Kidney (tissue), 14 donors: ENCODE results near the gene CGB8. TPM values are rescaled to one million over a fixed set of nuclear protein-coding genes. Genes with fewer than 3 reads are reported as not detected.
"Not testable (repeated sequence)": the region's sequence is repeated elsewhere in the genome, so short reads cannot be mapped to it uniquely, and the experiment has no call there.

ENCODE experiments used
- DNase-seq, 5 donors: peaks; one replicate each; pipeline ENCODE4 v3.0.0-alpha.2; 2013 to 2020
- FAIRE-seq: peaks from 2 replicates; lab custom pipeline; 2012; peaks lifted over from hg19 to GRCh38; lab: Jason Lieb, UNC
- H3K27ac ChIP-seq, 2 donors: one replicate each; pipeline ENCODE4 v1.7.0; 2013; ENCODE audit warnings: low read depth in 2 of 2, low read length in 2 of 2, inconsistent platforms in 1 of 2
- H3K27me3 ChIP-seq: one replicate; pipeline ENCODE4 v1.7.1; 2013; ENCODE audit warnings: low read length, inconsistent platforms; ENCODE audit not compliant: control insufficient read depth, insufficient read depth
- H3K36me3 ChIP-seq, 3 donors: one replicate each; pipeline versions ENCODE4 v1.7.0 to v1.7.1; 2013; ENCODE audit warnings: low read length in 3 of 3, control low read depth in 1 of 3, inconsistent platforms in 1 of 3; ENCODE audit not compliant: insufficient read depth in 3 of 3, control insufficient read depth in 2 of 3
- H3K4me1 ChIP-seq, 3 donors: one replicate each; pipeline versions ENCODE4 v1.7.0 to v1.7.1; 2013; ENCODE audit warnings: low read length in 3 of 3, inconsistent platforms in 1 of 3, low read depth in 1 of 3; ENCODE audit not compliant: control insufficient read depth in 2 of 3, insufficient read depth in 2 of 3
- H3K4me3 ChIP-seq, 3 donors: one replicate each; pipeline versions ENCODE4 v1.7.0 to v1.8.1; 2013; ENCODE audit warnings: low read length in 3 of 3, control low read depth in 1 of 3, inconsistent platforms in 1 of 3
- H3K9ac ChIP-seq, 3 donors: one replicate each; pipeline versions ENCODE4 v1.7.0 to v1.7.1; 2013; ENCODE audit warnings: low read length in 3 of 3, control low read depth in 1 of 3, inconsistent platforms in 1 of 3
- H3K9me3 ChIP-seq, 3 donors: one replicate each; pipeline versions ENCODE4 v1.7.0 to v1.7.1; 2013; ENCODE audit warnings: low read length in 3 of 3, control low read depth in 1 of 3, inconsistent platforms in 1 of 3; ENCODE audit not compliant: control insufficient read depth in 2 of 3, insufficient read depth in 1 of 3
- intact Hi-C: fragments of 100-400 bp; cut with DNase I; formaldehyde crosslinking; loops from one replicate; pipeline ENCODE4 v1.11.1; 2022
- polyA plus RNA-seq: library from polyadenylated mRNA; stranded (reverse); fragments of 350-450 nt; fragmentation: Illumina TruSeq; extraction: RNeasy Lipid Tissue Mini Kit (QIAGEN cat#74804); gene quantifications from one replicate; pipeline ENCODE4 v1.2.3, GENCODE V29; 2014; ENCODE audit warnings: low read depth, low replicate concordance; ENCODE audit not compliant: insufficient read depth
- total RNA-seq: library from RNA; stranded (reverse); fragmentation: NEBNext Ultra II Directional; extraction: Animal tissue kit (Norgen Biotek cat#: 25700); gene quantifications from one replicate; pipeline ENCODE4 v1.2.1, GENCODE V29; 2021
- TF ChIP-seq, protein P1 (sequence below): IDR thresholded peaks from 3 replicates; pipeline ENCODE4 v1.5.1; 2012; ENCODE audit warnings: mild to moderate bottlenecking, moderate library complexity, borderline replicate concordance; ENCODE audit not compliant: insufficient read depth; ENCODE audit errors: extremely low read depth
- donor health status: control.
- donor health status: control.
- donor health status: control.
- donor health status: control.
- donor health status: control.
- donor health status: DM: yes; HTN: yes; CAD: no.
- donor health status: Normal renal cell carcinoma (clear cell type).

CGB8 gene
- total and polyA plus RNA-seq, 2 donors from 2014 or later = not detected

DNA sequence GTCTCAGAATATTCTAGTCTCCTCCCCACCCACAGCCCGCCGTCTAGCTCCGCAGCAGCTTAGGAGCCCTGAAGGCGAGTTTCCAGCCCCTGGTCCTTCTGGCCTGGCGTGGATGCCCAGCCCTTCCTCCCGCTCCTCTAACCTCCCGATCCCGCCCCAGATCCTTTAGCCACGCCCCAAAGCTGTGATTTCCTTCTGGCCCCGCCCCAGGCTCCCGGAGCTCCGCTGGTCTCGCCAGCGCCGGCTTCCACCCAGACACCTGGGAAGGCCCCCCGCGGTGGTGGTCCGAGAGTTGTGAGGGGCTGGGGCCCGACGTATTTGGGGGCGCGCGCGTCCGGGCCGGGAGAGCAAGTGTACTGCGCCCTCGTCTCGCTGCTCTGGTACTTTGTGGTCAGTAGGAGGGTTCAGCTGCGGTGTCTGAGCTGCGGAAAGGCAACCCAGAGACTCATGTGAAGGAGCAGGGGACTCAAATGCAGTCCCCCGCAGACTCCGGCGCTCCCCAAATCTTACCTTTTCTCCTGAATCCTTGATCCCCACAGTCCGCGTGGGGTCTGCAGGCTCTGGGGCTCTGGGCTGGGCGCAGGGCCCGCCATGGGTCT, 8.8 kb upstream of the CGB8 start, which contains the start of gene CGB7:
CGB7 (minus strand) TSS at position 114 of the 599 bp plus-strand sequence. CDS start 2,374 bp downstream, outside the sequence.
- FAIRE-seq (no peak), DNase-seq (peak; percentile 72 to 86 (median 84))
- H3K4me1 ChIP-seq = peaks cover 0 to 4% (median 0%) of the 10 kb centered on the region in 3 donors
- no peaks in the 10 kb centered on the region for H3K36me3 ChIP-seq
- H3K4me3 ChIP-seq = peak within 1 kb of the TSS; percentile 11 to 60 (median 53)
- H3K9me3 ChIP-seq = no peaks in the 10 kb centered on the region
- peaks cover 5% of the 10 kb centered on the region for H3K27me3 ChIP-seq
- peak within 1 kb of the TSS in 2 of 3 donors; percentile 26 to 29 for H3K9ac ChIP-seq
- no peak within 1 kb of the TSS for H3K27ac ChIP-seq
- TF ChIP-seq, protein P1, sequence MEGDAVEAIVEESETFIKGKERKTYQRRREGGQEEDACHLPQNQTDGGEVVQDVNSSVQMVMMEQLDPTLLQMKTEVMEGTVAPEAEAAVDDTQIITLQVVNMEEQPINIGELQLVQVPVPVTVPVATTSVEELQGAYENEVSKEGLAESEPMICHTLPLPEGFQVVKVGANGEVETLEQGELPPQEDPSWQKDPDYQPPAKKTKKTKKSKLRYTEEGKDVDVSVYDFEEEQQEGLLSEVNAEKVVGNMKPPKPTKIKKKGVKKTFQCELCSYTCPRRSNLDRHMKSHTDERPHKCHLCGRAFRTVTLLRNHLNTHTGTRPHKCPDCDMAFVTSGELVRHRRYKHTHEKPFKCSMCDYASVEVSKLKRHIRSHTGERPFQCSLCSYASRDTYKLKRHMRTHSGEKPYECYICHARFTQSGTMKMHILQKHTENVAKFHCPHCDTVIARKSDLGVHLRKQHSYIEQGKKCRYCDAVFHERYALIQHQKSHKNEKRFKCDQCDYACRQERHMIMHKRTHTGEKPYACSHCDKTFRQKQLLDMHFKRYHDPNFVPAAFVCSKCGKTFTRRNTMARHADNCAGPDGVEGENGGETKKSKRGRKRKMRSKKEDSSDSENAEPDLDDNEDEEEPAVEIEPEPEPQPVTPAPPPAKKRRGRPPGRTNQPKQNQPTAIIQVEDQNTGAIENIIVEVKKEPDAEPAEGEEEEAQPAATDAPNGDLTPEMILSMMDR = no peak
- intact Hi-C loops = no loop called here

DNA sequence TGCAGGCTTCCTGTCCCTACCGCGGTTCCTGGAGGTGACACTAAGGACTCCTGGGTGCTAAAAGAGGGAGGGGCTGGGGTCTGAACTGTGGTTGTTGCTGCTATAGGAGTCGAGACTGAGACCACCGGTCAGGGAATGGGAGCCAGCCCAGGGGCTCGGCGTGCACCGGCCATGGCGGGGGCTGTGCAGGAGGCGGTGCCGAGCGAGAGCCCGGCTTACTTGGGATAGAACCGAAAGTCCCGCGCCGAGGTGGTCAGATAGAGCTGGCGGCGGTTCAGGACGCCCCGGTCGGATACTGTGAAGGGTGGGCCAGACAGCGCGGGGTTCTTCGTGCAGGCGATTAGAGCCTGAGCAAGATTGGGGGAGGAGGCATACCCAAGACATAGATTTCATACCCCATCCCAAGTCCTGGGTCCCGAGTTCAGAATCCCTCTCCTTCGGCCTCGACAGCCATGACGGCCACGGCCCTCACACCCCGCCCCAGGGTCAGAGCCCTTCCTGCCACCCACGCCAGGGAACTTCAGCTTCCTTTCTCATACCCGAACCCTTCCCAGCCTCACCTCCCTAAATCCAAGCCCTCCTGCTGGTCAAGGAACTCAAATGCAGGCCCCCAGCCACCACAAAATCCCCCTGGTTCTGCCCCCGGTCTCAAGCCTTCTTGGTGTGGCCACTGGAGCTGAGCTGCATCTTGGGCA, 8.1 kb upstream of the CGB8 start:
- peak in 1 of 5 donors; percentile 52 for DNase-seq
- FAIRE-seq, H3K4me1 ChIP-seq, H3K27me3 ChIP-seq, H3K27ac ChIP-seq, H3K36me3 ChIP-seq, intact Hi-C loops, H3K9me3 ChIP-seq: not testable (repeated sequence)
- Histone ChIP-seq H3K4me3 (peak overlapping the region; percentile 11 to 60 (median 53)), H3K9ac (peak overlapping the region in 2 of 3 donors; percentile 26 to 29)

DNA sequence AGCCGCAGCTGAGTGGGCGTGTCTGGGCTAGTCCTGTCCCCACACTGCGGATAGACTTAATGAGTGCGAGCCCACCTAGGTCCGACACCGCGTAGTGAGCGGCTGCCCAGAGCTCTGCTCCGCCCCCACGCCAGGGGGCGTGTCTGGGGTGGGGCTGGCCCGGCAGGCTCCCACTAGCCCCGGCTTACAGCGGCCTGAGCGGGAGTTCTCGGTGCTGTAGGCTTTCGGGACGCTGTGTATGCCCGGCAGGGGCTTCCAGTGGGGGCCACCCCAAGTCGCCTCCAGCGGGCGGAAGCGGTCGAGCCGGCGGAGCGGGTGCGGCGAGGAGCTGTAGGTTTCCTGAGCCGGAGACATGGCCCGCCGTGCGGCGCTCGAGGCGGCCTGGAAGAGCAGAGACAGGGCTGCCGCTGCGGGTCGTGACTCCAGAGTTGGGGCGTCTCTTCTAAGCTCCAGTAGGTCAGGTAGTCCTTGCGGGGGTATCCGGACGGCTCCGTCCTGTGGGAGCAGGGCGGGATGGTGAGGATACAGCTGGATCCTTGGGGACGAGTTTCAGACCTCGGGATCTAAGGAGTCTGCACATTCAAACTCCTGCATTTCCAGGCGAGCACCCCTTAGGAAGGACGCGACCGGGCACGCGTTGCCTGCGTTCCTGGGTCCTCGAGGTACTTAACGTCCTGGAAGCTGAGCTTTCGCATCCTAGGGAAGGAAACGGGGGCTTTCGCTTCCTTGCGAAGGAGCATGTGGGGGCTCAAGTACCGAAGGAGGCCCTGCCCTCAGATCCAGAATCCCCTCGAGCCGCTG, 7.4 kb upstream of the CGB8 start:
- TF ChIP-seq, protein P1 = peak; percentile 19
- H3K27ac ChIP-seq = no peak overlapping the region
- peak overlapping the region in 2 of 3 donors; percentile 26 to 32 for H3K9ac ChIP-seq
- intact Hi-C loops = no loop called here
- peaks cover 0 to 4% (median 0%) of the 10 kb centered on the region in 3 donors for H3K4me1 ChIP-seq
- peak; percentile 67 to 85 (median 74) for DNase-seq
- no peak for FAIRE-seq
- H3K27me3 ChIP-seq = peaks cover 5% of the 10 kb centered on the region
- H3K36me3 ChIP-seq = no peaks in the 10 kb centered on the region
- no peaks in the 10 kb centered on the region for H3K9me3 ChIP-seq
- peak overlapping the region; percentile 11 to 60 (median 53) for H3K4me3 ChIP-seq

DNA sequence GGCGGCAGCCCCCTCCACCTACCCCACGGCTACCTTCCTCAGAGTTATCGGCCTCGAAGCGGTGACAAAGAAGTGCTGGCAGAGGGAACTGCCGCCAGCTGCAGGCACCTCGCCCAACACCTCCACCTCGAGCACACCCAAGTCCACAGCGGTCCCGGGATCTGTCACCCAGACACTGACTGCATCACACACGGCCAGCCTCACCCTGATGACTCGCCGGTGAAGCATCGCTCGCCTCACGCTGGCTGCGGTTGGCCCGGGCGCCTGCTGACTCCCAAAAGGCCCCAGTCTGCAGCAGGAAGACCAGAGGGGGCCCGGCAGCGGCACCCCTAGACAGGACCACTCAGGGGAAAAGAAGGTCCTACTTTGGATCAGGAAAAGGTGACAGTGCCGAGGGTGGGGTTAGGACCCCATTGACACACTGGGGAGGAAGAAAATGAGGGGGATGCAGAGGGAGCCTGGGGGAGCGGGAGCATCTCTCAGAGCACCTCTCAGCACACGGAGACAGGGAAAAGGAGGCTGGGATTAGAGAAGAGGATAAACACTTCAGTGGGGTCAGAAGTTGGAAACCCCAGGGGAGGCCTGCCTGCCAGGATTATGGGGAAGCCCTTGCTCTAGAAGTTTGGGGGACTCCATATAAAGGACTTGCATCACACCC, 1.6 kb upstream of the CGB8 start:
- H3K9ac ChIP-seq, H3K4me1 ChIP-seq, DNase-seq, intact Hi-C loops, H3K9me3 ChIP-seq, FAIRE-seq, H3K36me3 ChIP-seq, H3K4me3 ChIP-seq, H3K27me3 ChIP-seq, H3K27ac ChIP-seq: not testable (repeated sequence)

DNA sequence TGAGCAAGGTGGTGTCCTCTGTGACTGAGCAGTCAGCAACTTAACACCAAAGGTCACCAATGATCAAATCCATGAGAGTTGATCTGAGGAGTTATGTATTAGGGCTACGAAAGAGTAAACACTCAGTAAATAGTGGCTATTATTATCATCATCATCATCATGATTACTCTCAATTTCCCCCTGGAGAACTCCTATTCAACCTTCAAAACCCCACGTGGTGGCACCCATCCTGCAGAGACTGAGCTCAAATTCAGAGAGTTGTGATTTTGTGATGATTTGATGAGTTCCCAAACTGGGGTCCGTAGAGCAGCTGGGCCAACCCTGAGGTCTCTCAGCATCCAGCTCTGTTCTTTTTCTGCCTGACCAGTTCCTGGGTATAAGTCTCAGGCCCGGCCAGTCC, 923 bp upstream of the CGB8 start:
- H3K4me1 ChIP-seq, H3K4me3 ChIP-seq, intact Hi-C loops, DNase-seq, H3K27me3 ChIP-seq, FAIRE-seq, H3K9ac ChIP-seq, H3K36me3 ChIP-seq, H3K9me3 ChIP-seq, H3K27ac ChIP-seq: not testable (repeated sequence)

DNA sequence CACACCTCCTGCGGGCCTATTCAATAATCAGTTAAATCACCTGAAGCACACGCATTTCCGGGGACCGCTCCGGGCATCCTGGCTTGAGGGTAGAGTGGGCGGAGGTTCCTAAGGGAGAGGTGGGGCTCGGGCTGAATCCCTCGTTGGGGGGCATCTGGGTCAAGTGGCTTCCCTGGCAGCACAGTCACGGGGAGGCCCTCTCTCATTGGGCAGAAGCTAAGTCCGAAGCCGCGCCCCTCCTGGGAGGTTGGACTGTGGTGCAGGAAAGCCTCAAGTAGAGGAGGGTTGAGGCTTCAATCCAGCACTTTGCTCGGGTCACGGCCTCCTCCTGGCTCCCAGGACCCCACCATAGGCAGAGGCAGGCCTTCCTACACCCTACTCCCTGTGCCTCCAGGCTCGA, 5.4 kb downstream of the CGB8 start, which contains the start of gene CGB5:
CGB5 (plus strand) TSS at position 301 of the 400 bp plus-strand sequence. CDS start 362 bp downstream, outside the sequence.
- H3K36me3 ChIP-seq, H3K4me1 ChIP-seq, H3K9me3 ChIP-seq, FAIRE-seq, intact Hi-C loops, H3K27me3 ChIP-seq, DNase-seq, H3K9ac ChIP-seq, H3K27ac ChIP-seq, H3K4me3 ChIP-seq: not testable (repeated sequence)
